ENCODE measurements around the gene FAM13B.

DNA sequence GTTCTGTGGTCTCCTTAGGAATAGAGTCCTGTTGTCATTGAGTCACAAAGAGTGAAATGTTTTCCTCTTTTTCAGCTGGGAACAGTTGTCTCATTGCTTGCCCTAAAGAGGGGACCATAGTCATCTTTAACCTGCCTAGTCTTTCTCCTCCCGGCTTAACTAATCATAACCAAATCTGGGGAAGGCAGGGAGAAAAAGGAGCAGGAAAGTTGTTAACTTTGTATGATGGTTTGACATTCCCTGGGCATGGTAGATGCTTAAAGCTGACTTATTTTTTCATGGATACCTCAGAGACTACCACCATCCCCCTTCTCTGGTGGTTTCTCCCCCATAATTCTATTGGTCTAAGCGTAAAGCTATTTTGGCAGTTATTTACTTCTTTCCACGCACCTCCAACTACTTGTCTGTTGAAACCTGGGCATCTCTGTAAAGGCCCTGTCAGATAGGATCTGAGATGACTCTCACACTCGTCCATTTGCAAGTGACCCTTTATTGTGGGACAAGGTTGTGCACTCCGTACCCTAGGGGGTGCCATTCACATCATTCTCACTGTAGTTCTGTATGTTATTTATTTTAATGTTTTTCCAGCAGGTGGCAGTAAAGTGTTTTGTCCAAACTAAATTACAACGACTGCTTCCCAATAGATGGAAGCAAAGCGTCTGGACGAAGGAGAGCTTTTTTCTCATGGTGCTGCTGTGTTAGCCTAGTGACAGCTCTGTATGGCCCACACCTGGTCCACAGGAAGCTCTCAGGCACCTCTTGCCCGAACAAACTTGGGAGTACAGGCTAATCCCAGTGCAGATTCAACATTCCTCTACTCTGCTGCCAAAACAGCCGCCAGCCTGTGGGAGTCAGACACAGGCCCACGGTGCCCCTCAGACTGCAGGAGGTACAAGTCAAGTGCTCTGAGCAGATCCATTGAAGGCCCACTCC is 3.0 kb upstream of the FAM13B start:
- TF ChIP-seq, protein P1, sequence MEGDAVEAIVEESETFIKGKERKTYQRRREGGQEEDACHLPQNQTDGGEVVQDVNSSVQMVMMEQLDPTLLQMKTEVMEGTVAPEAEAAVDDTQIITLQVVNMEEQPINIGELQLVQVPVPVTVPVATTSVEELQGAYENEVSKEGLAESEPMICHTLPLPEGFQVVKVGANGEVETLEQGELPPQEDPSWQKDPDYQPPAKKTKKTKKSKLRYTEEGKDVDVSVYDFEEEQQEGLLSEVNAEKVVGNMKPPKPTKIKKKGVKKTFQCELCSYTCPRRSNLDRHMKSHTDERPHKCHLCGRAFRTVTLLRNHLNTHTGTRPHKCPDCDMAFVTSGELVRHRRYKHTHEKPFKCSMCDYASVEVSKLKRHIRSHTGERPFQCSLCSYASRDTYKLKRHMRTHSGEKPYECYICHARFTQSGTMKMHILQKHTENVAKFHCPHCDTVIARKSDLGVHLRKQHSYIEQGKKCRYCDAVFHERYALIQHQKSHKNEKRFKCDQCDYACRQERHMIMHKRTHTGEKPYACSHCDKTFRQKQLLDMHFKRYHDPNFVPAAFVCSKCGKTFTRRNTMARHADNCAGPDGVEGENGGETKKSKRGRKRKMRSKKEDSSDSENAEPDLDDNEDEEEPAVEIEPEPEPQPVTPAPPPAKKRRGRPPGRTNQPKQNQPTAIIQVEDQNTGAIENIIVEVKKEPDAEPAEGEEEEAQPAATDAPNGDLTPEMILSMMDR (IDR thresholded peaks at IDR 0.05): peak; percentile 99
- TF ChIP-seq RCOR1 (IDR thresholded peaks at IDR 0.05; ENCODE audit: low read depth, low read length) (no peak), RAD21 (conservative IDR thresholded peaks at IDR 0.05 in 1 of 2, IDR thresholded peaks at IDR 0.05 in 1 of 2) (peak; percentile 84), PBX3 (IDR thresholded peaks at IDR 0.05) (no peak), EHMT2 (IDR thresholded peaks at IDR 0.05; ENCODE audit: low read depth) (no peak)
- TF ChIP-seq, protein P2, sequence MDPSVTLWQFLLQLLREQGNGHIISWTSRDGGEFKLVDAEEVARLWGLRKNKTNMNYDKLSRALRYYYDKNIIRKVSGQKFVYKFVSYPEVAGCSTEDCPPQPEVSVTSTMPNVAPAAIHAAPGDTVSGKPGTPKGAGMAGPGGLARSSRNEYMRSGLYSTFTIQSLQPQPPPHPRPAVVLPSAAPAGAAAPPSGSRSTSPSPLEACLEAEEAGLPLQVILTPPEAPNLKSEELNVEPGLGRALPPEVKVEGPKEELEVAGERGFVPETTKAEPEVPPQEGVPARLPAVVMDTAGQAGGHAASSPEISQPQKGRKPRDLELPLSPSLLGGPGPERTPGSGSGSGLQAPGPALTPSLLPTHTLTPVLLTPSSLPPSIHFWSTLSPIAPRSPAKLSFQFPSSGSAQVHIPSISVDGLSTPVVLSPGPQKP (IDR thresholded peaks at IDR 0.05; ENCODE audit: low read depth, low read length): no peak
- TF ChIP-seq, protein P3, sequence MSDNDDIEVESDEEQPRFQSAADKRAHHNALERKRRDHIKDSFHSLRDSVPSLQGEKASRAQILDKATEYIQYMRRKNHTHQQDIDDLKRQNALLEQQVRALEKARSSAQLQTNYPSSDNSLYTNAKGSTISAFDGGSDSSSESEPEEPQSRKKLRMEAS (IDR thresholded peaks at IDR 0.05): no peak

Data from A549 (cell line).